Neural progenitor cell (in vitro differentiated cells): Measurements from ENCODE around the gene GCN1.

Source experiments
- CTCF ChIP-seq: fragments of 200-600 bp; sonication (generic); IDR thresholded peaks from 2 replicates; pipeline ENCODE4 v1.5.1; 2017; ENCODE audit warnings: antibody characterized with exemption, mild to moderate bottlenecking
- EZH2 ChIP-seq: fragments of 200-600 bp; sonication (generic); IDR thresholded peaks from 2 replicates; pipeline ENCODE4 v1.6.1; 2017; ENCODE audit warnings: antibody characterized with exemption, mild to moderate bottlenecking, moderate library complexity
- EZH2phosphoT487 ChIP-seq: fragments of 200-600 bp; sonication (generic); IDR thresholded peaks from 2 replicates; pipeline ENCODE4 v1.6.1; 2017; ENCODE audit warnings: antibody characterized with exemption

- TF ChIP-seq EZH2 (no peak), EZH2phosphoT487 (no peak), CTCF (no peak)
Observed at GRCh38 chr12:120140603-120141002, 53.9 kb downstream of the GCN1 start.
